Activated CD8-positive, alpha-beta memory T cell treated with anti-CD3 and anti-CD28 coated beads for 36 hours (primary cell): ENCODE measurements around the gene CCDC77. TPM values are rescaled to one million over a fixed set of nuclear protein-coding genes. Genes with fewer than 3 reads are reported as not detected.

ENCODE experiments used
- CTCF ChIA-PET: fragments of 350-600 bp; sonication (Branson Sonifier 250); formaldehyde crosslinking; loops from one replicate; lab custom pipeline; 2021; ENCODE audit warnings: antibody characterized with exemption; lab: Charles Lee
- POLR2A ChIA-PET: fragments of 350-600 bp; sonication (Branson Sonifier 250); formaldehyde crosslinking; loops from one replicate; lab custom pipeline; 2021; ENCODE audit warnings: antibody characterized with exemption; lab: Charles Lee
- total RNA-seq, 2 experiments: library from RNA; stranded (reverse); gene quantifications; one replicate each; pipeline ENCODE4 v1.2.3, GENCODE V29; 2021

Gene CCDC77
- total RNA-seq, 2 experiments from 2014 or later = 13.9 to 16.8 TPM

DNA sequence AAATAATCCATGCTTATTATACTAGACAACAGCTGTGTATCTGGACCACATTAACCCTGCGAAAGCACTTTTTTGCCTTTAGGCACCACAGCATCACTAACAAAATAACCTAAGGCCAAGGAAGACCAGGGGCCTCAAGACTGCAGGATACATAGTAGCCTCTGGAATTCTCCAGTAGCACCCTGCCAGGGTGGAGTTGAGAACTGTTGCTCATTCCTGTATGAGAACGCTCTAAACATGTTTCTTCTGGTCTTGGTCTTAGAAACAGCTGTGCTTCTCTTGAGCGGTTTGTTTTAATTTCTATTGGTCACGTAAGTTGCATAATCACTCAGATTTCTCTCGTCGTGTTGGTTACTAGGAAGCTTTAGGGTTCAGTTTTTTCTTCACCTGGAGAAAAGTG lies 66.1 kb downstream of the CCDC77 start:
- ChIA-PET CTCF (interaction anchor here (0.7 to 1.4 kb wide), 3 partner anchors 14 to 467 kb away, joined by 3 to 6 read pairs (median 3); no protein-coding TSS in a partner anchor), POLR2A (no interaction called here)

DNA sequence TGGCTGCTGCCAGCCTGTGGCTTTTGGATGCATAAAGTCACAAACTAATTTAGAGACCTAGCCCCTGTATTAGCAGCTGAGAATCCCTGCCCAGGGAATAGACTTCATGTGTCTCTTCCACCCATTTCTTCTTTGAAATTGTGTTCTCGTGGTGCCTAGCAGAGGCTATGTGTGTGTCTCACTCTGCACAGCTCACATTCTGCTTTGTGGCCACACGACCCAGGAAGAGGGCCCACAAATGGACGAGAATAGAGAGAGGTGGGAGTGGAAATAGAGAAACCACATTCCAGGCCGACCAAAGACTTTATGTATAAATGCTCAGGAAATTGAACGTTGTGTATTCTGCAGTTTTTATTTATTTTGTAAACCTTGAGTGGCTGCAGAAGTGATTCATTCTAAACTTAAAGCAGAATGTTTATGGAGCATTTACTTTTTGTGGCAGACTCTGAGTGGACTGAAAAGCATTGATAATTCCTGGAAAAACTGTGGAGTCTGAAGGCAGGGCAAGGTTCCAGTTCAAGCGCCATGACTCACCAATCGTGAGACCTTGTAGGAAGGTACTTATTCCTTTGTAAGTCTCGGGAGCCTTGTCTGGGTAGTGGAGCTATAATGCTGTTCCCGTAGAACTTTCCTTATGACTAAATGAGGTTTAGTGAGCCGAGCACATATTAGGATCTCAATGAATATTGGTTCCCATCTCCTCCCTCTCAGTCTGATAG lies 67.4 kb downstream of the CCDC77 start:
- POLR2A ChIA-PET = no interaction called here
- CTCF ChIA-PET = interaction anchor here (1.4 kb wide), 2 partner anchors 15 to 78 kb away, joined by 3 to 6 read pairs; no protein-coding TSS in a partner anchor

DNA sequence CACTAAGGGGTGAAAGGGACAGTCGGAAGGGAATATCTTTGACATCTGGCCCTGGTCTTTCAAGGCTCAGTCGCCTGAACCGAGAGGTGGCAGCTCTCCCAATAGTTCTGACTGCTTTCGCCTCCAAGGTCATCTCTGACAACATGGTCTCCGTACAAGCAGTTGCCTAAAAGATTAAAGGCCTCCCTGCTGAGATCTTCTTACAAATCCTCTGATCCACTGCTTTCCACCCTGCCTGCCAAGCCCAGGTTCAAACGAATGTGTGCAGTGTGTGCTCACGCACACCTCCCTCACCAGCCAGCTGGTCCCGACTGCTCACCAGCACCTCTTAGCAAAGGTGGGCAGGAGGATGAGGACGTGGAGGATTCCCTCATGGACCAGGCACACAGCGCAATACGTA lies 68.7 kb downstream of the CCDC77 start:
- POLR2A ChIA-PET = no interaction called here
- CTCF ChIA-PET = interaction anchor here (0.6 kb wide), 1 partner anchor 68 kb away, joined by 3 read pairs; no protein-coding TSS in a partner anchor

DNA sequence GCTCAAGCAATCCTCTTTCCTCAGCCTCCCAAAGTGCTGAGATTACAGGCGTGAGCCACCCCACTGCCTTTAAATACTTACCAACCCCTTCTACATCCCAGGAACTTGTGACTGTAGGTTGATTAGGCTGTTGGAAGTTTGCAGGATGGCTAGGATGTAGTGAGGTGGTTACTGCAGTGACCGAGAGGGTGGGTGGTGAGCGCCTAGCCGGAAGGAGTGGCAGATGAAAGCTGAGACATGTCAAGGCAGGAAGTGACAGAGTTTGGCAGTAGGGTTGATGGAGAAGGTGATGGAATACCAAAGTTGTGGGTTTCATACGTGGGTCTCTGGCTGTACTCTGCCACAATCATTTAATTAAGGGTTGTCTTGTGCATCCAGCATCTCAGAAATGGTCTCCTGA lies 71.8 kb downstream of the CCDC77 start:
- POLR2A ChIA-PET = no interaction called here

DNA sequence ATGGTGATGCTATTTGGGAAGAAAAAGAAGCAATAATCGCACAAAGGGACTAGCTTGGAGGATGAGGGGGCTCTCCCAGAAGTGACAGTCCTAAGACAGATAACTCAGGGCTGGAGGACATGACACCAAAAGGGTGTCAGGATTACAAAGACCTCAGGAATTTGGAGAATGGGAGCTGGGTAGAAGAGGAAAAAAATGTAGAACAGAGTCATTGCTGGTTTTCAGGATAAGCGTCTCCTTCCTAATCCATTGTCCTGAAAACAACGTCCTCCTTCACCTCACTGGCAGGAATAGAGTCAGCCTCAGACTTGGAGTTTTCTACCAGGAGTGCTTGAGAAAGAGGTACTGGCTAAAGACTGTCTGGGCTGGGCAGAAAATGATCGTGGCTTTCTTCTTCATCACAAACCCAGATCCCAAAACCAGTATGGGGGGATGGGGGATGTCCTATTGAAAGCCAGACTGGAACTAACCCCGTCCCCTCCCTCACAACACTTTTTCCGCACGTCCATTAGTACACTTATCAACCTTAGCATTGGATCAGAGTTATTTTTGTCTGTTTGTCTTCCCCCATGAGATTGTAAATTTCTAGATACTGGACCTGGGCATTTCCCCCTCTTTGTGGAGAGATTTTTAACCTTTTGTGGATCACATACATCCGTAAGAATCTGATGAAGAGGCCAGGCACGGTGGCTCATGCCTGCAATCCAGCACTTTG lies 72.6 kb downstream of the CCDC77 start:
- CTCF ChIA-PET = interaction anchor here (0.7 to 2.0 kb wide), 2 partner anchors 21 to 88 kb away, joined by 3 to 8 read pairs; no protein-coding TSS in a partner anchor
- POLR2A ChIA-PET = no interaction called here

More for the DNA sequence above, 71.8 kb downstream of the CCDC77 start:
- CTCF ChIA-PET = interaction anchor here (2.0 kb wide), 1 partner anchor 20 kb away, joined by 8 read pairs; no protein-coding TSS in a partner anchor

DNA sequence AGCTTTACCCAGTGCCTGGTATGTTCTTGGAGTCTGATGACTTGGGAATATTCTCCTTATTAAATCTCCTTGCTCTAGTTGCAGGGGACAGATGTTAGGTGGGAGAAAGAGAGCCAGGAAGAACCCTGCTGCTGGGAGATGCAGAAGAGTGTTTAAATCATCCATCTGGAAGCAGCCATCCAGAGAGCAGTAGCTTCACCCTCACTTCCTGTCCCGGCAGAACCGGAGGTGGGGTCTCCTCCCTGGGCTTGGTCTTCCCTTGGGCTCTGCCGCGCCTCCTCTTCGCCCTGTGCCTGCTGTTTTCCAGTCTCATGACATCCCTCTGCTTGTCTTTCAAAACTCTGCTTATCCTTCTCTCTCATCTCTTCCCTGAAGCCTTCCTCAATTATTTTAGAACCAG lies 73.8 kb downstream of the CCDC77 start:
- ChIA-PET POLR2A (no interaction called here), CTCF (interaction anchor here (1.3 kb wide), 1 partner anchor 22 kb away, joined by 6 read pairs; no protein-coding TSS in a partner anchor)

DNA sequence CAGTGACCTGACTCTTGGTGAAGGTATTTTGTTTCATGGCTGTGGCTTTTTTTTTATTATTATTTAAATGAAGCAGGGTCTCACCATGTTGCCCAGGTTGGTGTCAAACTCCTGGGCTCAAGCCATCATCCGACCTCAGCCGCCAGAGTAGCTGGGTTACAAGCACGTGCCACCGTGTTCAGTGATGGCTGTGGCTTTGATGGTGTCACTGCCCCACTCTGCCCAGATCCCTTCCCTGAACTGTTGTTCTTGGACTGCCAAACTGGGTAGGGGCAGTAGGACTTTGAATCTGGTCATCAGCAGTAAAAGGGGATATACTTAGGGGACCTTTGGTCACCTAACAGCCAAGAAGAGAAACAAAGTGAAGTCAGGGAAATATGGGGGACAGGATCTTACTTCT lies 77.7 kb downstream of the CCDC77 start:
- ChIA-PET POLR2A (no interaction called here), CTCF (no interaction called here)

DNA sequence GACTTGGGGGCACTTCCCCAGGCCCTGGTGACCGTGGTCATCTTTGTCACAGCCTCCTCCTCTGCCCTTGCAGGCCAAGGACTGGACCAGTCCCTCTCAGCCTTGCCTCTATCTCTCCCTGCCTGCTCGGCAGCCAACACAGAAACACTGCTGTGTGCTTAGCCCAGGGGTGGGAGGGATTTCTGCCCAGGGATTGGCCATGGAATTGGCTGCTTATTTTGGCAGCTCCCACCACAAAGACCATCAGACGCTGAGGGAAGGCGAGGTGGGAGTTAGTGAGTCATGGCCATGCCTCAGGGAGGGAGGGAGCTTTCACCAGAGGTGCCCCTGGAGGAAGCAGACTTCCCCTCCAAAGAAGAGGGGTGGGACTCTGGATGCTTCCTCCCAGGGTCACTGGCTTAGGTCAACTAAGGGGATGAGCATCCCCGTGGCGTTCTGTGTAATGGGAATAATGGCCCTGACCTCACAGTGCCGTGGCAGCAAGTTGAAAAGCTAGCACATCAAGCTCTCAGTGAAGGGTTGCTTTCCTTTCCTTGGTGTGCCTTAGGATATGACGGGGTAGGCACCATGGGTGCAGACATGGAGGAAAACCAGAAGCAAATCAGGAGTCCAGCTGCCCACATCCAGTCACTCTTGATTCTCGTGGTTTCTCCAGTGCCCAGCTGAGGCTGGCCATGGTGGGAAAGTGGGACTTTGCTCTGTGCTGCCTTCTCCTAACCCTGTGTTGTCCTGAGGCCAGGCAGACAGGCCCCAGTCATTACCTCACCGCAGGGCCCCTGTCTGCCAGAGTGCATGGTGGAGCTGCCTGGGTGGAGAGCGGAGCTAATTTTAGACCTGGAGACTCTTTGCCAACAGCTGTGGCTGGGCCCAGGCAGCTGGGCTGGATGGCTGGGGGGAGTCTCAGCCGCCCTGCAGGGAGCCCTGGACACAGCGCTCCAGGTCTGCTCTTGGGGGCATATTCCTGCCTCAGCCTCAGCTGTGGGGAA lies 79.7 kb downstream of the CCDC77 start:
- POLR2A ChIA-PET = no interaction called here
- CTCF ChIA-PET = interaction anchor here (1.1 to 1.6 kb wide), 2 partner anchors 27 to 29 kb away, joined by 3 to 4 read pairs; no protein-coding TSS in a partner anchor

DNA sequence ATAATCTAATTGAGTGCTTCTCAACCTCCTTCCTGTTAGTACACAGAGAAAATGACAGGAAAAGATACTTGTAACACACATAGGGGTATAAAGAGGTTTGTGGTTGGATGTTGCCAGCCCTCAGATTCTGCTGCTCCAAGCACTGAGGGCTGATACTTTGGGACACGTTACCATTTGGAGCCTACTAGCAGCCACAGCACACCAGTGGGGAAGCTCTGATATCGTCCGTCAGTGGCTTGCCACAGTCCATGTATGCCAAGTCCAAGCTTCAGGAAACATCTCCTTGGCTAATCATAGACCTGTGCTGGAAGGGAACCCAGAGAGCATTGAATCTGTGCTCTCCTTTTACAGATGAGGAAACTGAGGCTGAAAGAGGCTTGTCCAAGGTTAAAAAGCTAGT lies 80.6 kb downstream of the CCDC77 start:
- POLR2A ChIA-PET = no interaction called here
- CTCF ChIA-PET = interaction anchor here (1.1 to 1.6 kb wide), 2 partner anchors 28 to 30 kb away, joined by 3 to 4 read pairs; no protein-coding TSS in a partner anchor

DNA sequence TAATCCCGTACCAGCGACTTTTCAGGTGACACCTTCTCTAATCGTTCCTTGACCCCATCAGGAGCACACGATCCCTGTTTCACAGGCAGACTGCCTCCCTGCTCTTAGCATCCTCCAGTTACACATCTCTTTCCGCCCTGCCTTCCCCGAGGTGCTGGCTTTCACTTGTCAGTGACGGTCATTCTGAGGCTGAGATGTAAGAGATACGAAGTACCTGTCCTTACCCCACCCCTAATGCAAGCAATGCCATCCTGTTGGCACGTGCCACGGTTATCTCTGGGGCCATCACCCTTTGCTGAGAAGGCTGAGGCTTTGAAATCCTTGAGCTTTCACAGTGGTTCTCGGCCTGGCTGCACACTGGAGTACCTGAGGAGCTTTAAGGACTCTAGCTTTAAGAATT lies 82.7 kb downstream of the CCDC77 start:
- ChIA-PET POLR2A (no interaction called here), CTCF (interaction anchor here (1.9 kb wide), 1 partner anchor 31 kb away, joined by 5 read pairs; no protein-coding TSS in a partner anchor)

DNA sequence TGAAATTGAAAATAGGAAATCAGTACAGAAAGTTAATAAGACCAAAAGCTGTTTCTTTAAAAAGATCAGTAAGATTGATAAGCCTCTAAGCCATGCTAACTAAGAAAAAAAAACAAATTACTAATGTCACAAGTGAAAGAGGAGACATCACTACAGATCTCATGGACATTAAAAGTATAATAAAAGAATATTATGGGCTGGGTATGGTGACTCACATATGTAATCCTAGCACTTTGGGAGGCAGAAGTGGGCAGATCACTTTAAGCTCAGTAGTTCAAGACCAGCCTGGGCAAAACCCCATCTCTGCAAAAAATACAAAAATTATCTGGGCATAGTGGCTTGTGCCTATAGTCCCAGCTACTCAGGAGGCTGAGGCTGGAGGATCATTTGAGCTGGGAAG lies 88.8 kb downstream of the CCDC77 start:
- CTCF ChIA-PET = no interaction called here
- POLR2A ChIA-PET = no interaction called here

Other genes with a start within 250 kb of the CCDC77 start
- gene SLC6A12, start 187.5 kb upstream of the CCDC77 start, total RNA-seq = under 1 TPM; 0.32 to 0.44 TPM
- under 1 TPM; 0.34 to 0.80 TPM for gene SLC6A13, start 138.8 kb upstream of the CCDC77 start, total RNA-seq
- 10 to 100 TPM; 63.8 to 69.9 TPM for gene KDM5A, start 12.3 kb upstream of the CCDC77 start, total RNA-seq
- gene B4GALNT3, start 58.3 kb downstream of the CCDC77 start, total RNA-seq = 1 to 10 TPM; 2.2 to 2.7 TPM